Hair follicular keratinocyte (primary cell): ENCODE measurements around the gene MTURN. TPM values are rescaled to one million over a fixed set of nuclear protein-coding genes. Genes with fewer than 3 reads are reported as not detected.

Experiments used
- total RNA-seq: library from RNA; depleted of rRNA; stranded (reverse); fragments of >200 nt; gene quantifications from 2 replicates; pipeline ENCODE4 v1.2.3, GENCODE V29; 2015

Gene MTURN
- total RNA-seq = 14.1 and 26.9 TPM in 2 replicates

DNA sequence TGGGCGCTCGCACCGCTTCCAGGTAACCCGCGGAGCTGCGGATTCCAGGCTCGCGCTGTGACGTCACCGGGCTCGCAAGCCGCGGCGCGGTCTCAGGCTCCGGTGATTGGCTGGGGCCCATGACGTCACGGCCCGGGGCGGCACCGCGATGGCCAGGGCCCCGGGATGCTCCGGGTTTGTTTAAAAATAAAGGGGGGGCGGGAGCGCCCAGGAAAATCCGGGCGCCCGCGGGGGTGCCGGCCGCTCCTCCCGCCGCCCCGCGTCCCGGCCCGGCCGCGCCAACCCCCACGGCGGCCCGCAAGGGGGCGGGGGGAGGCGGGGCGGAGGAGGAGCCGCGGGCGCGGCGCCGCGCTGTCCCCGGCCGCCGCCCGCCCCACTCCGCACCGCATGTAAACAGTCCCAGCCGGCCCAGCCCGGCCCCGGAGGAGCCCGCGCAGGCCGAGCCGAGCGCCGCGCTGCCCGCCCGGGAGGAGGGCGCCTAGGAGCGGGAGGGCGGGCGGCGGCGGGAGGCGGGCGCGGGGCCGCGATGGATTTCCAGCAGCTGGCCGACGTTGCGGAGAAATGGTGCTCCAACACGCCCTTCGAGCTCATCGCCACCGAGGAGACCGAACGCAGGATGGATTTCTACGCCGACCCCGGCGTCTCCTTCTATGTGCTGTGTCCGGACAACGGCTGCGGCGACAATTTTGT lies at the start of gene MTURN:
Gene MTURN (plus strand): TSS at position 376 of the 690 bp plus-strand sequence. CDS start 151 bp downstream, at position 527.

Other genes with a start within 250 kb of the MTURN start
- gene SCRN1, start 145.2 kb upstream of the MTURN start, total RNA-seq = 55.0 and 56.8 TPM in 2 replicates
- 15.9 and 16.9 TPM in 2 replicates for gene FKBP14, start 108.3 kb upstream of the MTURN start, total RNA-seq
- gene PLEKHA8, start 106.6 kb upstream of the MTURN start, total RNA-seq = 7.7 and 8.8 TPM in 2 replicates
- gene ZNRF2, start 149.6 kb downstream of the MTURN start, total RNA-seq = 14.5 and 15.5 TPM in 2 replicates